Activated CD8-positive, alpha-beta memory T cell treated with anti-CD3 and anti-CD28 coated beads for 4 hours (primary cell): ENCODE data around the gene ALK.
"Not testable (repeated sequence)": the region's sequence is repeated elsewhere in the genome, so short reads cannot be mapped to it uniquely, and the experiment has no call there.

Source experiments
- DNase-seq, 2 donors: peaks; one replicate each; pipeline ENCODE4 v3.0.0-alpha.2; 2020; ENCODE audit warnings: low read depth in 2 of 2

ALK gene

GRCh38 chr2:29841386-29842004 is 79.9 kb downstream of the ALK start:
- DNase-seq: no peak

DNA sequence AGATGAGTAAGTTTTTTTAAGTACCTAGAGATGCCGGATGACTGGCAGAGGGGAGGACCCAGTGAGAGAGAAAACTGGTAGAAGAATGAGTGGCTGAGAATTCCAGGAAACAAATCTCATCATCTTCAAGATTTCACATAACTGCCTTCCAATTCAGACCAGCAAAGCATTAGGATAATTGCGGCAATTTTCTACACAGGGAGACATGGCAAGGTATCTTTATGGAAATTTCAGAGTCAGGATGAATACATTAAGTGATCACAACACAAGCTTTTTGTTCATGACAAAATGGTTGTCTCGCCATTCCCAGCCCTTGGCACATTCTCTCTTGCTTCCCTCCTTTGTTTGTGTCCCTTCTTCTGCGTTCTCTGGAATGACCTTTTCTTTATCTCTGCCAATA is 82.1 kb downstream of the ALK start:
- DNase-seq: no peak

GRCh38 chr2:29837925-29838324 is 83.5 kb downstream of the ALK start:
- DNase-seq: no peak

GRCh38 chr2:29834624-29835023 is 86.8 kb downstream of the ALK start:
- no peak for DNase-seq

DNA sequence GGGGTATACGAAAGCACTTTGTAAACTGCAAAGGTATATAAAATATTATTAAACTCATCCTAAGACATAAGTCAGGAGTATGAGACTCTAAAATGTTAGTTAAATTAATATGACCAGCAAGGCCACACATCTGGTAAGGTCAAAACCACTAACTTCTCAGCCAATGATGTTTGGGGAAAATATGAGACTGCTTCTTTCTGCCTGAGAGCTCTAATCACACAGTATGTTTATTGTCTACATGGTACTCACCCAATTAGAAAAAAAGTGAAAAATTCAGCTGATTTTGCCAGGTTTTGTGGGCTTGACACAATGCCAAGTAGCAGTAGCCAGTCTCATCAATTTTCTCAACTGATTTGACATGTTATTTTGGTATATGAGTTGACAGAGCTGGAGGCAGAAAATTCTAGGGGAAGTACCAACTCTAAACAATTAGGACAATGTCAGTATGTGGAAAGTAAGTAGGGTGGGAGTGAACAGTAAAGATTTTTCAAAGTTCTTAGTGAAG is 87.3 kb downstream of the ALK start:
- DNase-seq: no peak

- no peak for DNase-seq
These were observed 89.8 kb downstream of the ALK start for GRCh38 chr2:29831560-29831959.

DNA sequence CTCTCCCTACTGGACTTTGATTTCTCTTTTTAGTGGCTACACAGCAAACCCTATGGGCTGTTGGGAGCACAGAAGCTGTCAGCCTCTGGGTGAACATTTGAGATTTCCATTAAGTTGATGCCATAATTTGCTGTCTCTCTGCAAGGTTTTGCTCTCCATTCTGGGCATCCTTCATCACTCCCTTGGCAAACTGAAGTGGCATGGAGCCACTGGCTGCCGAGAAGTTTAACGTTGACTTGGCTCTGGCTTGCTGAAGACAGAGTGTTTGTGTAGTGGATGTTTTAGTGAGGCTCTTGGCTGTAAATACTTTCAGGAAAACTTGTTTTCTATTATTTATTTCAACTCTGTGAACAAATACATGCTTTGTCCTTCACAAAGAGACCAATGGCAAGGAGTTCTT is 91.5 kb downstream of the ALK start:
- DNase-seq: no peak

DNA sequence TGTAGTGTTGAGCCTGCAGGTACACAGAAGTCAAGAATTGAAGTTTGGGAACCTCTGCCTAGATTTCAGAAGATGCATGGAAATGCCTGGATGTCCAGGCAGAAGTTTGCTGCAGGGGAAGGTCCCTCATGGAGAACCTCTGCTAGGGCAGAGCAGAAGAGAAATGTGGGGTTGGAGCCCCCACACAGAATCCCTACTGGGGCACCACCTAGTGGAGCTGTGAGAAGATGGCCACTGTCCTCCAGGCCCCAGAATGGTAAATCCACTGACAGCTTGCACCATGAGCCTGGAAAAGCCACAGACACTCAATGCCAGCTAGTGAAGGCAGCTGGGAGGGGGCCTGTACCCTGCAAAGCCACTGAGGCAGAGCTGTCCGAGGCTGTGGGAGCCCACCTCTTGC is 97.2 kb downstream of the ALK start:
- DNase-seq: not testable (repeated sequence)

DNA sequence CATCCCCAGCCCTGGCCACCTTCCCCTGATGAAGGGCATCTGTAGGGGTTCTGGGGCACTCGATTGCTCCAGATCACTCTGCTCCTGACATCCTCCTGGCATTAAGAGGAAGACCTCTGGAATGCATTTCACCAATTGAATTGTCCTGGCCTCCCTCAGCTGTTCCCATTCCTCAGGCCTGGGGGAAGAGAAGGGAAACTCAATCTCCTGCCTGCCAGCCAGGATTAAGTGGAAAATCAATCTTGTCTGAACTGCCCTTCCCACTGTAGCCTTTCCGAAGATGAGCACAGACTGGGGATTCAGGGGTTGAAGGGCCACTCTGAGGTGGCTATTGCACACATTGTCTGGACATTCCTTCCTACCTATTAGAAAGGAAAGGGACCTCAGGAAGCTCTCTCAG is 99.8 kb downstream of the ALK start:
- no peak for DNase-seq

DNA sequence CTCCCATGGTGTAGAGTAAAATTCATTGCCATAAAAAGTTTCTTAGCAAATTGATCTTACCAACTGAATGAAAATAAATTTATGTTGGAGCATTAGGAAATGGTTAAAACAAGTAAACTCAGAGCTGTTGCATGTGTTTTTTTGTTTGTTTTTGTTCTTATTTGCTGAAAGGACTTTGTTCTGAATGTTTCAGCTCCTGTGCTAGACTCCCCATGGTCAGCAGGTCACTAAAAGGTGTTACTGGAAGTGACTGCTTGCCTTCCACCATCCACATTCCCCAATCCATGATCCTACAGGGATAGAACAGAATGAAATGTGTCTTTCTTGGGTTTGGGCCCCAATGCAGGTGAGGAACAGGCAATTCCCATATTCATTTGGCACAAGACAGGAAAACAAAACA is 101.8 kb downstream of the ALK start:
- no peak for DNase-seq

- DNase-seq: no peak
These were observed 103.3 kb downstream of the ALK start for GRCh38 chr2:29817801-29818680.

- DNase-seq: no peak
These were observed 104.1 kb downstream of the ALK start for GRCh38 chr2:29817299-29817698.

DNA sequence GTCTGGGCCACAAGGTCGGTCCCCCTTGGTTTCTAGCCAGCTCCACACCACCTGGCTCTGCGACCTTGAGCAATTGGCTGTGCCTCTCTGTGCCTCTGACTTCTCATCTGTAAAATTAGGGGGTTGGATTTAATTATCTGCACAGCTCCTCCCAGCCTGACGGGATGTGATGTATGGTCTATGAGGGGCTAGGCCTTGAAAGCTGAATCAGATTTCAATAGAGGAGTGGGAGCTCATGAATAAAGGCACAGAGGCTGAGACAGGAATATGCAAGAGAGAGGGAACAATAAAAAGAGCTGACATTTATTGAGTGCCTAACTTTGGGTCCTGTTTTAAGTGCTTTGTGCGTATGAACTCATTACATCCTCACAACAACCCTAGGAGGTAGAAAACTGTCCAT is 104.7 kb downstream of the ALK start:
- DNase-seq: no peak

DNA sequence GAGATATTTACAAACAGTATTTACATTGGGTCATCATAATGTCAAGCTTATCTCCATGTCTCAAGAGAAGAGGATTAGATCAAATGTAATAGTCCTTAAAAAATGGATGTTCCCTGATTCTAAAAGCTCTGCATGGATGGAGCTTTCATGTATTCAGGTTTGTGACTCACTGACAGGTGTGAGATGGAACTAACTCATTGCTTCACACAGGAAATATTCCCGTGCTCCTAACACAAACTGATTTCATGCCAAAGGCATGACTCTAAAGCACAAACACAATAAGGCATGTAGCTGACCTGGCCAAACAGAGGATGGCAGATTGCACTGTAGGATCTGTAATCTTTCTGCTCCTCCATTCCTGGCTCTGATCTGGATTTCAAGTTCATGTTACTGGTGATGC is 110.0 kb downstream of the ALK start:
- DNase-seq: no peak

- DNase-seq: no peak
These were observed 110.4 kb downstream of the ALK start for GRCh38 chr2:29810956-29811355.

GRCh38 chr2:29808321-29808720 is 113.1 kb downstream of the ALK start:
- DNase-seq: no peak

GRCh38 chr2:29807082-29807481 is 114.3 kb downstream of the ALK start:
- no peak for DNase-seq

- no peak for DNase-seq
These were observed 114.9 kb downstream of the ALK start for GRCh38 chr2:29806461-29806860.

DNA sequence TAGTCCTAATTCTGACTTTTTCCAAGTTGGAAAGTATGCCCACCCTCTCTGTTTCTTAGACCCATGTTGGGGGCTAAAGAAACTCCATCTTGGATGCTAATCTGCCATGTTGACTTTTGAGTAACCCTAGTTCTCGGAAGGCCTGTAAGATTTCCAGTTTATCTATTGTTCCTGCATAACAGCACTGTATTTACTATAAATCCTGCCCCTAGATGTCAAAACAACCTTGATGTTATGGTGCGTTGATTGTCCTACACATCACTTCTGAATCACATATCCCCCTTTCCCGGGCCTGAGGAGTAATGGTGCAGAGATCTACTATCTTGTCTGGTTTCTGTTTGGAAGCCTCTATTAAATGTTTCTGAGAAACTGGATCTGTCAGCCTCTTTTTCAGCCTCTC is 116.7 kb downstream of the ALK start:
- DNase-seq: no peak

- DNase-seq: no peak
These were observed 117.8 kb downstream of the ALK start for GRCh38 chr2:29803537-29803936.

GRCh38 chr2:29802986-29803385 is 118.4 kb downstream of the ALK start:
- no peak for DNase-seq

- no peak for DNase-seq
These were observed 121.8 kb downstream of the ALK start for GRCh38 chr2:29799628-29800027.

- DNase-seq: no peak
These were observed 123.5 kb downstream of the ALK start for GRCh38 chr2:29797916-29798315.
